Measurements from ENCODE around the gene MAS1L.

The MAS1L gene

DNA sequence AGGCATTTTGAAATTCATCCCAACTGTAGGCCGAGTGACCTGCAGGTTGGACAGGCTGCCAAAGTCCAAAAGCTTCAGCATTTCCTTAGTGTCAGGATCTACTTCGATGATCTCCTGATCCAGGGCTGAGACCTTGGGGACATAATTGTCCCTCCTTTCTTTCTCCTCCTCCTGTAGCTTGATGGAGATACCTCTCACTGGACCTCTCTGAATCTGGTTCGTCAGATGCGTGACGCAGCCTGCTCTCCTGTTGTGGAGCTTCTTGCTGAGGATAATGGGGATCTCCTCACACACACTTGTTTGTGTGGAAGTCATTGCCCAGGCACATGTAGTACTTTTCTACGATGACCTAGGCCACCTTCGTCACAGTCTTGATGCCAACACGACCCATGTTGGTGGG, 1.5 kb upstream of the MAS1L start:
- TF ChIP-seq, protein P1, sequence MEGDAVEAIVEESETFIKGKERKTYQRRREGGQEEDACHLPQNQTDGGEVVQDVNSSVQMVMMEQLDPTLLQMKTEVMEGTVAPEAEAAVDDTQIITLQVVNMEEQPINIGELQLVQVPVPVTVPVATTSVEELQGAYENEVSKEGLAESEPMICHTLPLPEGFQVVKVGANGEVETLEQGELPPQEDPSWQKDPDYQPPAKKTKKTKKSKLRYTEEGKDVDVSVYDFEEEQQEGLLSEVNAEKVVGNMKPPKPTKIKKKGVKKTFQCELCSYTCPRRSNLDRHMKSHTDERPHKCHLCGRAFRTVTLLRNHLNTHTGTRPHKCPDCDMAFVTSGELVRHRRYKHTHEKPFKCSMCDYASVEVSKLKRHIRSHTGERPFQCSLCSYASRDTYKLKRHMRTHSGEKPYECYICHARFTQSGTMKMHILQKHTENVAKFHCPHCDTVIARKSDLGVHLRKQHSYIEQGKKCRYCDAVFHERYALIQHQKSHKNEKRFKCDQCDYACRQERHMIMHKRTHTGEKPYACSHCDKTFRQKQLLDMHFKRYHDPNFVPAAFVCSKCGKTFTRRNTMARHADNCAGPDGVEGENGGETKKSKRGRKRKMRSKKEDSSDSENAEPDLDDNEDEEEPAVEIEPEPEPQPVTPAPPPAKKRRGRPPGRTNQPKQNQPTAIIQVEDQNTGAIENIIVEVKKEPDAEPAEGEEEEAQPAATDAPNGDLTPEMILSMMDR (IDR thresholded peaks at IDR 0.05; ENCODE audit: insufficient read depth, low read depth, low read length, missing control alignments), result no peak
- no peak for DNase-seq (ENCODE audit: low read depth)
- H3K4me3 ChIP-seq (ENCODE audit: low read depth, low read length), result no peak overlapping the region

DNA sequence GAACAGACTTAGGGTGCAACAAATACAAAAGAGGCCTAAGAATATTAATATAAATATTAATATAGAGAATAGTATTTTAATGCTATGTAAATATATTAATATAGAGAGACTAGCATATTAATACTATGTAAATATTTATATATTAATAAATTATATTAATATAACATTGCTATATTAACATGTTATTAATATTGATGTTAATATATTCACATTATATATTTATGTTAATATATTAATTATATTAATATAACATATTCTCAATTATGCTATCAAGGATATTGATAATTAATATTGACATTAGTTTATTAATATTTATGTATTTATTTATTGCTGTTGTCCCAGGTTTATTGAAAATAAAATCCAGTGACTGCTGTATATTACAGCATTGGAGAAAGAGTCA, 1.1 kb upstream of the MAS1L start:
- DNase-seq (ENCODE audit: low read depth), result no peak
- no peak overlapping the region for H3K4me3 ChIP-seq (ENCODE audit: low read depth, low read length)
- TF ChIP-seq, protein P1 (IDR thresholded peaks at IDR 0.05; ENCODE audit: insufficient read depth, low read depth, low read length, missing control alignments), result no peak

DNA sequence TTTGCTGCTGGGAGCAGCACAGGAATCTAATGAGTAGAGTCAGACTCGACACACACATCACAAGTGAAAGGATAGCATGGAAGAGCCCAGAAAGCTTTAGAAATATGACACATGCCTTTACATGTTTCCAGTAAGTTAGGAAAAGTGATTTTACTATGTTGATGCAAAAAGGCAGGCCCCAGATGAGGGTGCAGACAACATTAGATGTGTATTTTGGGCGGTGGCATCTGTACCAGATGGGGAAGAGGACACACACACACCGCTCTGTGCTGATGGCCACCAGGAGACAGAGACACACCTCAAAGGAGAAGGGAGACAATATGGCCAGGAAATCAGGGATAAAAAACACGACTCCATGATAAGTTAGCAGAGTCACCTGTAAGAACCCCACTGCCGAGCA, 625 bp downstream of the MAS1L start:
- no peak for DNase-seq (ENCODE audit: low read depth)
- TF ChIP-seq, protein P1 (IDR thresholded peaks at IDR 0.05; ENCODE audit: insufficient read depth, low read depth, low read length, missing control alignments), result no peak

DNA sequence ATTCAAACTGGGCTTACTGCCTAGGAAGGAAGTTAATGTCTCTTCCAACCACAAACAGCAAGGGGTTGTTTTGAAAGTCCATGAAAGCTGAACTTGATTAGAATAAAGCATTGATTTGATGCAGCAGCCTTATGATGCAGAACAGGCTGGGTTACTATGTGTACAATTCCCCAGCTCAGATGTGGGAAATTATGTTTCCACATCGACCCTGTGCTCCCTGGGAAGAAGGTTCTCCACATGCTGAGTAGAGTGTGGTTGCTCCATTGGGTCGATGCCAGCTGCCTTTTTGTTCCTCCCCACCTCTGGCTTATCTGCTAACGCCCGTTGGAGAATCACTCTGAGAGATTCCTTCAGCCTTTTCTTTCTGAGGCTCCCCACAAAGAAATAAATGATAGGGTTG, 1.2 kb downstream of the MAS1L start:
- no peak overlapping the region for H3K4me3 ChIP-seq (ENCODE audit: low read depth, low read length)
- TF ChIP-seq, protein P1 (IDR thresholded peaks at IDR 0.05; ENCODE audit: insufficient read depth, low read depth, low read length, missing control alignments), result no peak
- DNase-seq (ENCODE audit: low read depth), result no peak

More for the DNA sequence above, 625 bp downstream of the MAS1L start:
- H3K4me3 ChIP-seq (ENCODE audit: low read depth, low read length), result no peak overlapping the region

DNA sequence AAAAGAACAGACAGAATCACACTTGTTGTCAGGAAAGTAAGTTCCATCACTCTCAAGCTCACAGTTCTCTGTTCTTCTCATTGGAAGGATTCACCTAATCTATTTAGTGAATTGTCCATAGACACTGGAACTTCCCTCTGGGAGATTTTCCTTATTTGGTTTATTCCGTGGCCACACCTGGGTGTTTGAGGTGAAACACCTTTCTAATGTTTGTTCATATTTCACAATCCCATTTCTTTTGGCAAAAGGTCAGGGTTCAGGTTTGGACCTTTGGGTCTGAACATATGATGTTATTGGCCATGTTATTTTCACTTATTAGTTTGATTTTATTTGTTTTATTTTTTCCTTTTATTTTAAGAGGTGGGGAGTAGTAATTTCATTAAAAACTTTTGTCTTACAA, 4.0 kb downstream of the MAS1L start:
- TF ChIP-seq, protein P1 (IDR thresholded peaks at IDR 0.05; ENCODE audit: insufficient read depth, low read depth, low read length, missing control alignments), result no peak
- no peak for DNase-seq (ENCODE audit: low read depth)
- no peak overlapping the region for H3K4me3 ChIP-seq (ENCODE audit: low read depth, low read length)

DNA sequence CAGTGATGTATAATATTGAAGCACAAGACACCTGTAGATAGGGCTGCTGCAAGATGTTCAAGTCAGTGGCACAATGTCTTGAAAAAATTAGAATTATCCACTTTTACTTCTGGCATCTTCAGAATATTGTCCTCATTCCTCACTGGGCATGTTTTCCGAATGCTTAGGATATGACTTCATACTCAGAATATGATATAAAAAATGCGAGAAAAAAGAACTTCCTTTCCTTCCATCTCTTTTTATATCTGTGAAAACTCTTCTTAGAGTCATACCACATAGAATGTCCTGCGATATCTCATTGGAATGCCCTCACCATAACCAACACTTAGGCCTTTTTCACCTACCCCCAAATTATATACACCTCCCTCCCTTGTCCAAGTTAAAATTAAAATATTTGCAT, 4.6 kb downstream of the MAS1L start:
- DNase-seq (ENCODE audit: low read depth), result no peak
- TF ChIP-seq, protein P1 (IDR thresholded peaks at IDR 0.05; ENCODE audit: insufficient read depth, low read depth, low read length, missing control alignments), result no peak
- no peak overlapping the region for H3K4me3 ChIP-seq (ENCODE audit: low read depth, low read length)

DNA sequence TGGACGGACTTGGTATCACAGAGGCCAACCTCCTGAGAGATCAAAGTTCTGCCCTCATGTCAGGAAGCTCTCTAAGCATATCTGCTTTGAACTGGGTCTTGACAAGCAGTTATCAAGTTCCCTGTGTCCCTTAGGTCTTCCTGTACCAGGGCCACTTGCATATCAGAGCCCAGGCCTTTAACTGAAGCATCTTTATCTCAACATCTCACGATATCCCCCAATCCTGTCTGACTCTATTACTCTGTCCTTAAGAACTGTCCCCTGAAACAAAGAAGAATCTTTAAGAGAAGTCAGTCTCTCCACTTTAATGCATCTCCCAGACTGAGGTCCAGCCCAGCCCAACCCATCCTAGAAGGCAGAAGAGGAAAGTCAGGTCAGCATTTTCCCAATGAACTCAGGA, 8.2 kb downstream of the MAS1L start:
- TF ChIP-seq, protein P1 (IDR thresholded peaks at IDR 0.05; ENCODE audit: insufficient read depth, low read depth, low read length, missing control alignments), result no peak
- DNase-seq (ENCODE audit: low read depth), result no peak
- H3K4me3 ChIP-seq (ENCODE audit: low read depth, low read length), result no peak overlapping the region

Data from GM12865 (cell line).